A673 (cell line): ENCODE measurements around the gene SDCBP2. TPM values are rescaled to one million over a fixed set of nuclear protein-coding genes. Genes with fewer than 3 reads are reported as not detected.

Experiments
- BruUV-seq: library from RNA; stranded (reverse); fragments of 400-500 nt; replicated peaks from 2 replicates; lab custom pipeline; 2021; lab: Mats Ljungman, UMichigan
- CTCF ChIA-PET: fragments of 300-600 bp; sonication (Branson Sonifier 250); formaldehyde crosslinking; loops from one replicate; lab custom pipeline; 2022; ENCODE audit warnings: antibody characterized with exemption; lab: Charles Lee
- POLR2A ChIA-PET: fragments of 300-600 bp; sonication (Branson Sonifier 250); formaldehyde crosslinking; loops from one replicate; lab custom pipeline; 2022; ENCODE audit warnings: antibody characterized with exemption; ENCODE audit not compliant: low non-redundant PET; lab: Charles Lee
- DNase-seq: peaks from one replicate; pipeline ENCODE4 v3.0.0-alpha.2; 2015; ENCODE audit warnings: low spot score
- H3K27ac ChIP-seq: fragments of 200-600 bp; sonication (generic); 2 replicates; pipeline ENCODE4 v1.5.1; 2016; ENCODE audit warnings: mixed run types, low read depth, mild to moderate bottlenecking, mixed read lengths, antibody characterized with exemption, low read length; ENCODE audit not compliant: poor library complexity, severe bottlenecking
- H3K27me3 ChIP-seq: fragments of 200-600 bp; sonication (generic); replicated peaks from 2 replicates; pipeline ENCODE4 v1.6.1; 2017; ENCODE audit warnings: mixed run types, low read depth, mild to moderate bottlenecking, mixed read lengths, antibody characterized with exemption, low read length; ENCODE audit not compliant: insufficient read depth, poor library complexity
- H3K36me3 ChIP-seq: fragments of 200-600 bp; sonication (generic); 2 replicates; pipeline ENCODE4 v1.6.1; 2016; ENCODE audit warnings: mixed run types, mild to moderate bottlenecking, mixed read lengths, antibody characterized with exemption, low read length; ENCODE audit not compliant: insufficient read depth, poor library complexity, severe bottlenecking
- H3K4me1 ChIP-seq: fragments of 200-600 bp; sonication (generic); 2 replicates; pipeline ENCODE4 v1.6.1; 2017; ENCODE audit warnings: mixed run types, mild to moderate bottlenecking, mixed read lengths, antibody characterized with exemption, low read length; ENCODE audit not compliant: insufficient read depth, poor library complexity, severe bottlenecking
- H3K4me3 ChIP-seq: fragments of 200-600 bp; sonication (generic); 2 replicates; pipeline ENCODE4 v1.5.1; 2016; ENCODE audit warnings: low read depth, mixed run types, mild to moderate bottlenecking, mixed read lengths, low read length; ENCODE audit not compliant: poor library complexity, severe bottlenecking
- H3K9me3 ChIP-seq: fragments of 200-600 bp; sonication (generic); 2 replicates; pipeline ENCODE4 v1.6.1; 2016; ENCODE audit warnings: mixed run types, low read depth, mild to moderate bottlenecking, mixed read lengths, antibody characterized with exemption, low read length; ENCODE audit not compliant: poor library complexity, severe bottlenecking
- CTCF ChIP-seq: fragments of 300-800, 200-600 bp; sonication (generic); conservative IDR thresholded peaks from 2 replicates; pipeline ENCODE4 v1.5.1; 2017; ENCODE audit warnings: low read depth, mild to moderate bottlenecking, antibody characterized with exemption, low read length, moderate library complexity, mixed read lengths
- EZH2 ChIP-seq: fragments of 200-600 bp; sonication (generic); IDR thresholded peaks from 2 replicates; pipeline ENCODE4 v1.6.1; 2017; ENCODE audit warnings: borderline replicate concordance, low read depth, mild to moderate bottlenecking, mixed read lengths, antibody characterized with exemption, low read length; ENCODE audit not compliant: poor library complexity, severe bottlenecking
- intact Hi-C: fragments of 100-400 bp; cut with micrococcal nuclease; formaldehyde crosslinking; loops from one replicate; pipeline ENCODE4 v1.10.0; 2022; ENCODE audit not compliant: unreplicated experiment
- total RNA-seq: library from RNA; stranded (reverse); gene quantifications from 2 replicates; pipeline ENCODE4 v1.2.3, GENCODE V29; 2021

Gene SDCBP2
- total RNA-seq, 1 experiment from 2014 or later, result 3.5 TPM

DNA sequence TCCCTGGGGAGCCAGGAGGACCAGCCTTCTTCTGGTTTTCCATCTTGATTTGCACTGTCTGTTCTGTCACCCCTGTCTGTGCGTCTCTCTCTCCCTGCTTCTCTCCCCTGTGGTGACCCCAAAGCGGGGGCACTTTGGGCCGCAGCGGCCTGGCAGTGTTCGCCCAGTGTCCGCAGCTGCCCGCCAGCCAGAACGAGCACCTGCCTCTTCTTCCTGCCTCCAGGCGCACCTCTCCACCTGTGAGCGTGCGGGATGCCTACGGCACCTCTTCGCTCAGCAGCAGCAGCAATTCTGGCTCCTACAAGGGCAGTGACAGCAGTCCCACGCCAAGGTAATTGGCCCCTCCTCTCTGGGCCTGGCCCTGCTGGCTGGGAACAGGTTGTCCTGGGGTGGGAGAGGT lies 32.0 kb downstream of the SDCBP2 start:
- Histone ChIP-seq H3K4me1 (no peaks in the 10 kb centered on the region), H3K36me3 (no peaks in the 10 kb centered on the region), H3K4me3 (no peak overlapping the region), H3K27me3 (no peaks in the 10 kb centered on the region), H3K9me3 (no peaks in the 10 kb centered on the region), H3K27ac (no peak overlapping the region)
- no peak for DNase-seq
- ChIA-PET CTCF (no interaction called here), POLR2A (no interaction called here)
- no peak for TF ChIP-seq EZH2
- no peak for TF ChIP-seq CTCF
- no TSS peak for BruUV-seq
- intact Hi-C loops, result no loop called here

GRCh38 chr20:1296117-1296610 lies 32.8 kb downstream of the SDCBP2 start:
- no peaks in the 10 kb centered on the region for H3K36me3 ChIP-seq
- no peaks in the 10 kb centered on the region for H3K9me3 ChIP-seq
- ChIA-PET CTCF (no interaction called here), POLR2A (no interaction called here)
- BruUV-seq, result no TSS peak
- no peak overlapping the region for H3K27ac ChIP-seq
- TF ChIP-seq EZH2 (no peak), CTCF (no peak)
- no peak overlapping the region for H3K4me3 ChIP-seq
- no peaks in the 10 kb centered on the region for H3K27me3 ChIP-seq
- no peak for DNase-seq
- no peaks in the 10 kb centered on the region for H3K4me1 ChIP-seq
- intact Hi-C loops, result no loop called here

- no peaks in the 10 kb centered on the region for H3K4me1 ChIP-seq
- H3K4me3 ChIP-seq, result no peak overlapping the region
- no peaks in the 10 kb centered on the region for H3K36me3 ChIP-seq
- no peaks in the 10 kb centered on the region for H3K9me3 ChIP-seq
- DNase-seq, result no peak
- TF ChIP-seq EZH2 (no peak), CTCF (no peak)
- no TSS peak for BruUV-seq
- intact Hi-C loops, result no loop called here
- no peaks in the 10 kb centered on the region for H3K27me3 ChIP-seq
- no peak overlapping the region for H3K27ac ChIP-seq
- ChIA-PET POLR2A (no interaction called here), CTCF (no interaction called here)
Measured at GRCh38 chr20:1295276-1295930, 33.5 kb downstream of the SDCBP2 start.
